Esophagus muscularis mucosa (tissue), 4 donors: Measurements from ENCODE around the gene C10orf71. TPM values are rescaled to one million over a fixed set of nuclear protein-coding genes. Genes with fewer than 3 reads are reported as not detected.

Source experiments
- DNase-seq: peaks from one replicate; pipeline ENCODE4 v3.0.0-alpha.2; 2017; ENCODE audit errors: extremely low spot score
- H3K27ac ChIP-seq, 4 donors: fragments of 200-600 bp; sonication (generic); replicated peaks in 1 of 4; 1 replicate in 3 of 4; 2 replicates in 1 of 4; pipeline ENCODE4 v1.5.1; 2016 to 2019; ENCODE audit warnings: mild to moderate bottlenecking in 1 of 4
- H3K27me3 ChIP-seq, 4 donors: fragments of 200-600 bp; sonication (generic); one replicate each; pipeline versions ENCODE4 v1.5.1 to v1.6.0; 2016 to 2019
- H3K36me3 ChIP-seq, 4 donors: fragments of 200-600 bp; sonication (generic); one replicate each; pipeline ENCODE4 v1.5.1; 2016 to 2019
- H3K4me1 ChIP-seq, 4 donors: fragments of 200-600 bp; sonication (generic); one replicate each; pipeline ENCODE4 v1.5.1; 2016 to 2019
- H3K4me3 ChIP-seq, 4 donors: fragments of 200-600 bp; sonication (generic); 1 replicate in 2 of 4; 2 replicates in 2 of 4; pipeline ENCODE4 v1.5.1; 2016 to 2019; ENCODE audit warnings: mild to moderate bottlenecking in 4 of 4, moderate library complexity in 1 of 4
- H3K9me3 ChIP-seq, 4 donors: fragments of 200-600 bp; sonication (generic); 1 replicate in 3 of 4; 2 replicates in 1 of 4; pipeline ENCODE4 v1.5.1; 2016 to 2019
- EP300 ChIP-seq: sonication (generic); formaldehyde crosslinking; IDR thresholded peaks from one replicate; pipeline ENCODE4 v1.6.1; 2017; ENCODE audit warnings: antibody characterized with exemption
- POLR2A ChIP-seq: fragments of 450-650 bp; IDR thresholded peaks from one replicate; pipeline ENCODE4 v1.6.1; 2017; ENCODE audit warnings: antibody characterized with exemption, moderate library complexity, mild to moderate bottlenecking, low read depth
- POLR2AphosphoS5 ChIP-seq, 2 donors: sonication (generic); formaldehyde crosslinking; IDR thresholded peaks; one replicate each; pipeline ENCODE4 v1.6.1; 2017; ENCODE audit warnings: antibody characterized with exemption in 2 of 2
- WGBS: methylation state at CpG from one replicate; pipeline ENCODE4 v1.1.5; 2018; 5-methylcytosine and 5-hydroxymethylcytosine counted together
- intact Hi-C: fragments of 100-400 bp; cut with DNase I; formaldehyde crosslinking; loops from one replicate; pipeline ENCODE4 v1.15.1; 2023
- total RNA-seq, 4 donors: library from RNA; depleted of rRNA; stranded (reverse); fragments of >200 nt; gene quantifications; one replicate each; pipeline versions ENCODE4 v1.1.0 to v1.2.1, GENCODE V29; 2016
- TF ChIP-seq, protein P1 (sequence below), 3 experiments: fragments of 200-600 bp in 2 of 3; fragments of 450-650 bp in 1 of 3; sonication (generic) in 2 of 3; IDR thresholded peaks; one replicate each; pipeline ENCODE4 v1.5.1; 2017 to 2019; ENCODE audit warnings: antibody characterized with exemption in 3 of 3, mild to moderate bottlenecking in 2 of 3, moderate library complexity in 1 of 3

C10orf71 gene
- total RNA-seq, 4 donors from 2014 or later = 0.06 to 0.42 TPM; not detected in 2

DNA sequence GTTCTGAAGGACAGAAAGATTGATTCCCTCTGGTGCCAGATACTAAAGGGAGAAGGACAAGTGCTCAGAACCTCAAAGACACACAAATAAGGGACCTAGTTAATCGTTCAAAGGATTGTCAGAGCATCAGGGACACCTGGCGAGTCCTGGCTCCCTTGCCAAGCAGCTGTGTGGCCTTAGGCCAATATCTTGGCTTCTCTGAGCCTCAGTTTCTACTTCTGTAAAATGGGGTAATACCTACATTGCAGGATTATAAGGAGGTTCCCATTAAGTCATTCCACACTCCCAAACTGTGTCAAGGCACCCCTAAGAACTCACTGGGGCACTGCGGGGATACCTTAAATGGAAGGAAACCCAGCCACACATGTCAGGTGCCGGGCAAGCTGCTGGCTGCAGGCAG, 67.5 kb downstream of the C10orf71 start:
- Histone ChIP-seq H3K36me3 (no peaks in the 10 kb centered on the region), H3K9me3 (no peaks in the 10 kb centered on the region), H3K27ac (no peak overlapping the region), H3K4me3 (no peak overlapping the region), H3K27me3 (peaks cover 0 to 27% (median 0%) of the 10 kb centered on the region in 4 donors), H3K4me1 (no peaks in the 10 kb centered on the region)
- TF ChIP-seq POLR2AphosphoS5 (IDR thresholded peaks at IDR 0.05) = no peak
- no peak for TF ChIP-seq EP300
- TF ChIP-seq, protein P1, sequence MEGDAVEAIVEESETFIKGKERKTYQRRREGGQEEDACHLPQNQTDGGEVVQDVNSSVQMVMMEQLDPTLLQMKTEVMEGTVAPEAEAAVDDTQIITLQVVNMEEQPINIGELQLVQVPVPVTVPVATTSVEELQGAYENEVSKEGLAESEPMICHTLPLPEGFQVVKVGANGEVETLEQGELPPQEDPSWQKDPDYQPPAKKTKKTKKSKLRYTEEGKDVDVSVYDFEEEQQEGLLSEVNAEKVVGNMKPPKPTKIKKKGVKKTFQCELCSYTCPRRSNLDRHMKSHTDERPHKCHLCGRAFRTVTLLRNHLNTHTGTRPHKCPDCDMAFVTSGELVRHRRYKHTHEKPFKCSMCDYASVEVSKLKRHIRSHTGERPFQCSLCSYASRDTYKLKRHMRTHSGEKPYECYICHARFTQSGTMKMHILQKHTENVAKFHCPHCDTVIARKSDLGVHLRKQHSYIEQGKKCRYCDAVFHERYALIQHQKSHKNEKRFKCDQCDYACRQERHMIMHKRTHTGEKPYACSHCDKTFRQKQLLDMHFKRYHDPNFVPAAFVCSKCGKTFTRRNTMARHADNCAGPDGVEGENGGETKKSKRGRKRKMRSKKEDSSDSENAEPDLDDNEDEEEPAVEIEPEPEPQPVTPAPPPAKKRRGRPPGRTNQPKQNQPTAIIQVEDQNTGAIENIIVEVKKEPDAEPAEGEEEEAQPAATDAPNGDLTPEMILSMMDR (IDR thresholded peaks at IDR 0.05) = no peak
- no peak for TF ChIP-seq POLR2A
- DNase-seq = no peak
- intact Hi-C loops = no loop called here
- 80% methylated on average over 4 of the region's 4 CpGs for WGBS

DNA sequence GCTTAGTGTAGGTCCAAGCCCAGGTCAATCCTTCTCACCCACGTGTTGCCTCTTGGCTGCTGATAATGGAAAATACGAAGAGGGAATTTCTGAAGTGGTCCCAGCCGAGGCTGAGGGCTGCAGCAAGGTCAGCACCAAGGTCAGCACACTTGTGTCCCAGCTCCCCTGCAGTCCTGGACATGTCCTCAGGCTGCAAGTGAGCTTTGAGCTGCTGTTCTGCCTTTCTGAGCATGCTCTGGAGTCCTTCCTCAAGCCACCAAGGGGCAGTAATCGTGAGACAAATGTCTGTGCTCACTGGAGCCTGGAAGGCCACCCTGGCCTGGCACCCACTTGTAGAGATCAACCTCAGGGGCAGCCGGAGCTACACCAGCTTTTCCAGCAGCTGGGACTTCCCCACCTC, 68.6 kb downstream of the C10orf71 start:
- no peak for TF ChIP-seq POLR2A
- no peak for TF ChIP-seq EP300
- TF ChIP-seq, protein P1 (IDR thresholded peaks at IDR 0.05) = no peak
- TF ChIP-seq POLR2AphosphoS5 (IDR thresholded peaks at IDR 0.05) = no peak
- Histone ChIP-seq H3K9me3 (no peaks in the 10 kb centered on the region), H3K27me3 (peaks cover 0 to 27% (median 0%) of the 10 kb centered on the region in 4 donors), H3K4me1 (no peaks in the 10 kb centered on the region), H3K27ac (no peak overlapping the region), H3K4me3 (no peak overlapping the region), H3K36me3 (no peaks in the 10 kb centered on the region)
- intact Hi-C loops = no loop called here
- DNase-seq = no peak
- 33% methylated on average over 5 of the region's 5 CpGs for WGBS

DNA sequence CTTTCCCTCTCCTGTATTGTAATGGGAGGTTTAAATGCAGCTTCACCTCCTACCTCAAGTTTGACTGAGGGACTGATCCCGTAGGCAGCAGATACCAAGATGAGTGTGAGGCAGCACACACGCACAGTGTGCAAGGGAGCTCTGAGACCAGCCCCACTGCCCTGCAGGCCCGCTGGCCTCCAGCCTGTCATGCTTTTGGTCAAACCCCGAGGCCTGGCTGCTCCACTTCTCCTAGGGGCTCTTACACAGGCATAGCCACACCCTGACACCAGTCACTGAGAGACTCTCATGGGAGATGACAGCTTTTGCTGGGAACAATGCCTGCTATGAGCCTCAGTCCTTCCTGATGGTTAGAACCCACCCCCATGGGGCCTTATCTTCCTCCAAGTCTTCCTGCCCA, 69.3 kb downstream of the C10orf71 start:
- TF ChIP-seq, protein P1 (IDR thresholded peaks at IDR 0.05) = no peak
- no peak for TF ChIP-seq EP300
- TF ChIP-seq POLR2AphosphoS5 (IDR thresholded peaks at IDR 0.05) = no peak
- no peak for TF ChIP-seq POLR2A
- no peak overlapping the region for H3K27ac ChIP-seq
- WGBS = no CpG with 5 or more reads among the region's 4 CpGs
- no peak for DNase-seq
- H3K27me3 ChIP-seq = peaks cover 0 to 27% (median 0%) of the 10 kb centered on the region in 4 donors
- intact Hi-C loops = no loop called here
- no peaks in the 10 kb centered on the region for H3K36me3 ChIP-seq
- no peaks in the 10 kb centered on the region for H3K4me1 ChIP-seq
- no peak overlapping the region for H3K4me3 ChIP-seq
- no peaks in the 10 kb centered on the region for H3K9me3 ChIP-seq

DNA sequence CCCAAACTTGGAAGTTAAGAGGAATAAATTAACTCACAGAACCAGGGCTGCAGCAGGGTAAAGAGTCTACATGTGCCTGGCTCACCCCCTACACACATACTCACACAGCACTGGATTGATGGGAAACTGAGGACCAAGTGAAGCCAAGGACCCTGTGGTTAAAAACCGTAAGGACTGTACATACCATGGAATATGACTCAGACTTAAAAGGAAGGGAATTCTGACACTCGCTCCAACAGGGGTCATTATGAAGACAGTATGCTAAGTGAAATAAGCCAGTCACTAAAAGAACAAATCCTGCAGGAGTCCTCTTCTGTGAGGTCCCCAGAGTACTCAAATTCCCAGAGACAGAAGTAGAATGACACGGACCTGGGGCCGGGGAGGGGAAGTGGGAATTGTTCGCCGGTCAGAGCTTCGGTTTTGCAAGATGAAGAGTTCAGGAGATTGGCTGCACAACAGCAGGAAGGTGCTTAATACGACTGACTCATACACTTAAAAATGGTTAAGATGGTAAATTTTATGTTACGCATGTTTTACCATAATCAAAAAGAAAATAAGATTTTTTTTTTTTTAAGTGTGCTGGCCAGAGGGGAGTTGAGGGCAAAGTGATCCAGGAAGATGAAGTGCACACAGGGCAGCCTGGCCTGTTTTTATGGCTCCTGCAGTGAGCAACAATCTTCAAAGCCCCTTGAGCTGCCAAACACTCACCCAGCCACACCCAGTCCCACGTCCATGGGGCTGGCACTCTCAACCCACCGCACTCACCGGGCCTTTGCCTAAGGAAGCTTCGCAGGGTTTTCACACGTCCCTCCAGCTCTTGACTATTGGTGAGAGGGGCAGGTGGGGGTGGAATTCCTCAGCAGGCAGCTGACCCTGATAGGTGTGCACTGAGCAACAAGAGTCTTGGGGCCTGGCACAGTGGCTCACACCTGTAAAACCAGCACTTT, 70.5 kb downstream of the C10orf71 start:
- no peaks in the 10 kb centered on the region for H3K36me3 ChIP-seq
- H3K9me3 ChIP-seq = no peaks in the 10 kb centered on the region
- no peaks in the 10 kb centered on the region for H3K4me1 ChIP-seq
- no peak for DNase-seq
- peaks cover 0 to 27% (median 0%) of the 10 kb centered on the region in 4 donors for H3K27me3 ChIP-seq
- no peak overlapping the region for H3K4me3 ChIP-seq
- 72% methylated on average over 14 of the region's 14 CpGs for WGBS
- H3K27ac ChIP-seq = no peak overlapping the region
- no peak for TF ChIP-seq EP300
- no peak for TF ChIP-seq POLR2A
- TF ChIP-seq POLR2AphosphoS5 (IDR thresholded peaks at IDR 0.05) = no peak
- TF ChIP-seq, protein P1 (IDR thresholded peaks at IDR 0.05) = no peak
- intact Hi-C loops = no loop called here
